Measurements from ENCODE around the gene ADA.

- TF ChIP-seq CTCF (IDR thresholded peaks at IDR 0.05) = no peak
- no peak for TF ChIP-seq NRF1 (IDR thresholded peaks at IDR 0.05; ENCODE audit: low read depth, low read length)
Observed at GRCh38 chr20:44616604-44616964, 34.9 kb downstream of the ADA start.

All from SK-N-SH (cell line).